ENCODE results near the gene LAMP1. TPM values are rescaled to one million over a fixed set of nuclear protein-coding genes. Genes with fewer than 3 reads are reported as not detected.

Gene LAMP1
- total RNA-seq, 2 experiments from 2014 or later = 12.2 to 24.6 TPM

GRCh38 chr13:113359571-113359970 lies 62.5 kb downstream of the LAMP1 start:
- intact Hi-C loops (cut with micrococcal nuclease; ENCODE audit: unreplicated experiment) = no loop called here
- CTCF ChIA-PET (ENCODE audit: unreplicated experiment) = no interaction called here
- DNase-seq (ENCODE audit: low spot score) = no peak
- H3K4me2 ChIP-seq (ENCODE audit: low read length) = no peak overlapping the region
- H2AFZ ChIP-seq (ENCODE audit: low read length) = no peak overlapping the region
- no peak overlapping the region for H3K4me3 ChIP-seq (ENCODE audit: low read depth, low read length, poor library complexity, severe bottlenecking)
- TF ChIP-seq EZH2phosphoT487 (IDR thresholded peaks at IDR 0.05; ENCODE audit: borderline replicate concordance, low read depth, low read length) = no peak
- TF ChIP-seq CTCF (conservative IDR thresholded peaks at IDR 0.05; ENCODE audit: low read length) = no peak
- H3K27ac ChIP-seq (ENCODE audit: low read depth, low read length, poor library complexity, severe bottlenecking) = no peak overlapping the region
- no peaks in the 10 kb centered on the region for H3K79me2 ChIP-seq (ENCODE audit: insufficient read depth, low read depth, low read length)
- no peaks in the 10 kb centered on the region for H3K9me3 ChIP-seq (ENCODE audit: low read length)
- H3K4me1 ChIP-seq (ENCODE audit: insufficient read depth, low read length, poor library complexity, severe bottlenecking) = no peaks in the 10 kb centered on the region
- H4K20me1 ChIP-seq (ENCODE audit: insufficient read depth, low read length) = no peaks in the 10 kb centered on the region
- no TSS peak for BruUV-seq (replicated peaks)
- POLR2A ChIA-PET = interaction anchor here (0.6 kb wide), 1 partner anchor 193 kb away, joined by 3 read pairs; no protein-coding TSS in a partner anchor
- H3K9me2 ChIP-seq (ENCODE audit: insufficient read depth, low read length) = no peaks in the 10 kb centered on the region
- no peaks in the 10 kb centered on the region for H3K36me3 ChIP-seq (ENCODE audit: insufficient read depth, low read length)

- Histone ChIP-seq H2AFZ (ENCODE audit: low read length) (no peak overlapping the region), H4K20me1 (ENCODE audit: insufficient read depth, low read length) (no peaks in the 10 kb centered on the region), H3K27ac (ENCODE audit: low read depth, low read length, poor library complexity, severe bottlenecking) (no peak overlapping the region), H3K36me3 (ENCODE audit: insufficient read depth, low read length) (no peaks in the 10 kb centered on the region), H3K4me2 (ENCODE audit: low read length) (no peak overlapping the region), H3K9me2 (ENCODE audit: insufficient read depth, low read length) (no peaks in the 10 kb centered on the region), H3K4me1 (ENCODE audit: insufficient read depth, low read length, poor library complexity, severe bottlenecking) (no peaks in the 10 kb centered on the region), H3K79me2 (ENCODE audit: insufficient read depth, low read depth, low read length) (no peaks in the 10 kb centered on the region), H3K4me3 (ENCODE audit: low read depth, low read length, poor library complexity, severe bottlenecking) (no peak overlapping the region), H3K9me3 (ENCODE audit: low read length) (no peaks in the 10 kb centered on the region)
- no TSS peak for BruUV-seq (replicated peaks)
- no peak for DNase-seq (ENCODE audit: low spot score)
- ChIA-PET CTCF (ENCODE audit: unreplicated experiment) (no interaction called here), POLR2A (no interaction called here)
- intact Hi-C loops (cut with micrococcal nuclease; ENCODE audit: unreplicated experiment) = no loop called here
- no peak for TF ChIP-seq EZH2phosphoT487 (IDR thresholded peaks at IDR 0.05; ENCODE audit: borderline replicate concordance, low read depth, low read length)
- no peak for TF ChIP-seq CTCF (conservative IDR thresholded peaks at IDR 0.05; ENCODE audit: low read length)
These were observed 63.4 kb downstream of the LAMP1 start for GRCh38 chr13:113360446-113360845.

DNA sequence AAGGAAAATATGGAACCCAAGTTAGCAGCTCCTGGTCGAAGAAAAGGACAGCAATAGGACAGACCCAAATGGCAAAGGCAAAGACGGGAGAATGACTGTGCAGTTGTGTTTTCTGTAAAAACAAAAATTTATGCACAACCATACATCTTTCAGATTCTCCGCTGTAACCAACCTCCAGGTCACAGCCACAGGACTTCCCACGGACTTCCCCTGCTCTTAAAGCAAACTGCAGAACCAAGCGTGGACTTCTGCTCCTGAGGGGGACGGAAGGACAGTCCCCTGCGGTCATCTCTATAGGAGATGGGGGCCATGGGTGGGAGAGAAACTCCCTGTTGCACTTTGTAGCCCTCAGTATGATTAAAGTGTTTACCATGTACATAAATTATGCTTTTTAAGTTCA lies 64.4 kb downstream of the LAMP1 start:
- Histone ChIP-seq H3K9me3 (ENCODE audit: low read length) (no peaks in the 10 kb centered on the region), H3K4me3 (ENCODE audit: low read depth, low read length, poor library complexity, severe bottlenecking) (no peak overlapping the region), H3K4me2 (ENCODE audit: low read length) (no peak overlapping the region), H3K9me2 (ENCODE audit: insufficient read depth, low read length) (no peaks in the 10 kb centered on the region), H3K79me2 (ENCODE audit: insufficient read depth, low read depth, low read length) (no peaks in the 10 kb centered on the region), H3K4me1 (ENCODE audit: insufficient read depth, low read length, poor library complexity, severe bottlenecking) (no peaks in the 10 kb centered on the region), H3K36me3 (ENCODE audit: insufficient read depth, low read length) (no peaks in the 10 kb centered on the region), H3K27ac (ENCODE audit: low read depth, low read length, poor library complexity, severe bottlenecking) (no peak overlapping the region), H4K20me1 (ENCODE audit: insufficient read depth, low read length) (no peaks in the 10 kb centered on the region), H2AFZ (ENCODE audit: low read length) (no peak overlapping the region)
- ChIA-PET CTCF (ENCODE audit: unreplicated experiment) (no interaction called here), POLR2A (no interaction called here)
- no peak for DNase-seq (ENCODE audit: low spot score)
- intact Hi-C loops (cut with micrococcal nuclease; ENCODE audit: unreplicated experiment) = no loop called here
- TF ChIP-seq EZH2phosphoT487 (IDR thresholded peaks at IDR 0.05; ENCODE audit: borderline replicate concordance, low read depth, low read length) (no peak), CTCF (conservative IDR thresholded peaks at IDR 0.05; ENCODE audit: low read length) (no peak)
- no TSS peak for BruUV-seq (replicated peaks)

Measured in OCI-LY7 (cell line).